HEK293 (cell line): Measurements from ENCODE around the gene COX17.

Experiments
- BCL11B ChIP-seq: fragments of 450-650 bp; formaldehyde crosslinking; IDR thresholded peaks from 2 replicates; pipeline ENCODE4 v1.5.1; 2016; ENCODE audit warnings: low read depth, missing biosample characterization, missing genetic modification characterization
- CTCF ChIP-seq: fragments of 450-650 bp; formaldehyde crosslinking; IDR thresholded peaks from 2 replicates; pipeline ENCODE4 v1.5.1; 2016; ENCODE audit warnings: missing biosample characterization, missing genetic modification characterization
- YY1 ChIP-seq: fragments of 450-650 bp; formaldehyde crosslinking; IDR thresholded peaks from 2 replicates; pipeline ENCODE4 v1.5.1; 2018; ENCODE audit warnings: missing biosample characterization, missing genetic modification characterization
- ZNF221 ChIP-seq: fragments of 450-650 bp; formaldehyde crosslinking; IDR thresholded peaks from 2 replicates; pipeline ENCODE4 v1.5.1; 2017; ENCODE audit warnings: missing biosample characterization, missing genetic modification characterization, borderline replicate concordance
- ZNF350 ChIP-seq: fragments of 450-650 bp; formaldehyde crosslinking; IDR thresholded peaks from 2 replicates; pipeline ENCODE4 v1.5.0; 2017; ENCODE audit warnings: missing biosample characterization, mild to moderate bottlenecking, missing genetic modification characterization
- ZNF585B ChIP-seq: fragments of 450-650 bp; formaldehyde crosslinking; IDR thresholded peaks from 2 replicates; pipeline ENCODE4 v1.5.1; 2016; ENCODE audit warnings: missing biosample characterization, missing genetic modification characterization
- ZNF621 ChIP-seq: fragments of 450-650 bp; formaldehyde crosslinking; IDR thresholded peaks from 2 replicates; pipeline ENCODE4 v1.5.1; 2017; ENCODE audit warnings: missing biosample characterization, missing genetic modification characterization
- ZNF692 ChIP-seq: fragments of 450-650 bp; formaldehyde crosslinking; IDR thresholded peaks from 2 replicates; pipeline ENCODE4 v1.5.1; 2016; ENCODE audit warnings: missing biosample characterization, missing genetic modification characterization
- ZSCAN16 ChIP-seq: fragments of 450-650 bp; formaldehyde crosslinking; IDR thresholded peaks from 2 replicates; pipeline ENCODE4 v1.5.1; 2016; ENCODE audit warnings: missing biosample characterization, missing genetic modification characterization
- TF ChIP-seq, protein P1 (sequence below): fragments of 450-650 bp; IDR thresholded peaks from 2 replicates; pipeline ENCODE4 v1.5.1; 2018; ENCODE audit warnings: missing biosample characterization, missing genetic modification characterization

GRCh38 chr3:119662604-119663373 lies 14.4 kb downstream of the COX17 start:
- no peak for TF ChIP-seq BCL11B (tag by site-specific recombination)
- TF ChIP-seq, protein P1, sequence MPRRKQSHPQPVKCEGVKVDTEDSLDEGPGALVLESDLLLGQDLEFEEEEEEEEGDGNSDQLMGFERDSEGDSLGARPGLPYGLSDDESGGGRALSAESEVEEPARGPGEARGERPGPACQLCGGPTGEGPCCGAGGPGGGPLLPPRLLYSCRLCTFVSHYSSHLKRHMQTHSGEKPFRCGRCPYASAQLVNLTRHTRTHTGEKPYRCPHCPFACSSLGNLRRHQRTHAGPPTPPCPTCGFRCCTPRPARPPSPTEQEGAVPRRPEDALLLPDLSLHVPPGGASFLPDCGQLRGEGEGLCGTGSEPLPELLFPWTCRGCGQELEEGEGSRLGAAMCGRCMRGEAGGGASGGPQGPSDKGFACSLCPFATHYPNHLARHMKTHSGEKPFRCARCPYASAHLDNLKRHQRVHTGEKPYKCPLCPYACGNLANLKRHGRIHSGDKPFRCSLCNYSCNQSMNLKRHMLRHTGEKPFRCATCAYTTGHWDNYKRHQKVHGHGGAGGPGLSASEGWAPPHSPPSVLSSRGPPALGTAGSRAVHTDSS (tag by site-specific recombination) = no peak
- no peak for TF ChIP-seq ZNF221 (tag by site-specific recombination)
- TF ChIP-seq CTCF (tag by site-specific recombination) = no peak
- TF ChIP-seq ZNF621 = no peak
- no peak for TF ChIP-seq ZSCAN16 (tag by site-specific recombination)
- no peak for TF ChIP-seq ZNF585B (tag by site-specific recombination)
- TF ChIP-seq YY1 (tag by site-specific recombination) = no peak
- TF ChIP-seq ZNF350 (tag by site-specific recombination) = no peak
- no peak for TF ChIP-seq ZNF692
